ENCODE results near the gene CRACR2B.

Gene CRACR2B

GRCh38 chr11:837189-837989, 9.7 kb downstream of the CRACR2B start:
- DNase-seq, result no peak

- no peak for DNase-seq
Observed at GRCh38 chr11:837990-838307, 10.2 kb downstream of the CRACR2B start.

- no peak for DNase-seq
Observed at GRCh38 chr11:838441-839279, 10.9 kb downstream of the CRACR2B start.

GRCh38 chr11:839280-839623, 11.5 kb downstream of the CRACR2B start:
- no peak for DNase-seq

- no peak for DNase-seq
Observed at GRCh38 chr11:839875-840617, 12.3 kb downstream of the CRACR2B start.

GRCh38 chr11:841981-842369, 14.3 kb downstream of the CRACR2B start:
- DNase-seq, result no peak

GRCh38 chr11:842370-843002, 14.8 kb downstream of the CRACR2B start, which contains the start of the genes POLR2L and TSPAN4:
Gene POLR2L, minus strand, starts transcription at chr11:842529. Its CDS starts 21 bp downstream, at chr11:842508.
Gene TSPAN4, plus strand, starts transcription at chr11:842852. Its CDS starts 7,453 bp downstream, at chr11:850305.
- peak in 57 of 58 donors; percentile 53 to 94 (median 83) for DNase-seq

- no peak for DNase-seq
Observed at GRCh38 chr11:843086-843734, 15.5 kb downstream of the CRACR2B start.

GRCh38 chr11:843818-844692, 16.3 kb downstream of the CRACR2B start:
- peak in 7 of 58 donors; percentile 25 to 43 (median 35) for DNase-seq

- peak in 30 of 58 donors; percentile 21 to 67 (median 36) for DNase-seq
Observed at GRCh38 chr11:844693-845644, 17.2 kb downstream of the CRACR2B start.

GRCh38 chr11:845872-846495, 18.3 kb downstream of the CRACR2B start:
- no peak for DNase-seq

- no peak for DNase-seq
Observed at GRCh38 chr11:846496-847098, 18.9 kb downstream of the CRACR2B start.

- DNase-seq, result no peak
Observed at GRCh38 chr11:847876-848275, 20.2 kb downstream of the CRACR2B start.

GRCh38 chr11:848380-848931, 20.7 kb downstream of the CRACR2B start:
- peak in 9 of 58 donors; percentile 10 to 46 (median 23) for DNase-seq

GRCh38 chr11:849104-849824, 21.5 kb downstream of the CRACR2B start:
- peak in 1 of 58 donors; percentile 37 for DNase-seq
